DMS53 treated with DMSO at 0.1 percent for 48 hours (cell line): ENCODE measurements around the gene KIF16B.
"Not testable (repeated sequence)": the region's sequence is repeated elsewhere in the genome, so short reads cannot be mapped to it uniquely, and the experiment has no call there.

Experiments
- DNase-seq: peaks from one replicate; lab custom pipeline; 2025; ENCODE audit not compliant: unreplicated experiment; lab: John Stamatoyannopoulos, UW

Gene KIF16B

GRCh38 chr20:16267526-16267925 is 305.7 kb downstream of the KIF16B start:
- DNase-seq = no peak

GRCh38 chr20:16265334-16265733 is 307.9 kb downstream of the KIF16B start:
- DNase-seq = no peak

GRCh38 chr20:16263582-16263981 is 309.7 kb downstream of the KIF16B start:
- no peak for DNase-seq

GRCh38 chr20:16262594-16262993 is 310.7 kb downstream of the KIF16B start:
- no peak for DNase-seq

- no peak for DNase-seq
Observed at GRCh38 chr20:16261733-16262273, 311.4 kb downstream of the KIF16B start.

- no peak for DNase-seq
Observed at GRCh38 chr20:16260911-16261310, 312.3 kb downstream of the KIF16B start.

GRCh38 chr20:16260133-16260532 is 313.1 kb downstream of the KIF16B start:
- DNase-seq = not testable (repeated sequence)

- no peak for DNase-seq
Observed at GRCh38 chr20:16258766-16259165, 314.5 kb downstream of the KIF16B start.

GRCh38 chr20:16257813-16258430 is 315.3 kb downstream of the KIF16B start:
- no peak for DNase-seq

GRCh38 chr20:16257021-16257420 is 316.2 kb downstream of the KIF16B start:
- DNase-seq = no peak

- DNase-seq = no peak
Observed at GRCh38 chr20:16246870-16247269, 326.4 kb downstream of the KIF16B start.

GRCh38 chr20:16246291-16246690 is 327.0 kb downstream of the KIF16B start:
- DNase-seq = no peak

GRCh38 chr20:16245879-16246278 is 327.4 kb downstream of the KIF16B start:
- no peak for DNase-seq

- no peak for DNase-seq
Observed at GRCh38 chr20:16244892-16245291, 328.4 kb downstream of the KIF16B start.

- DNase-seq = no peak
Observed at GRCh38 chr20:16243470-16243869, 329.8 kb downstream of the KIF16B start.

- no peak for DNase-seq
Observed at GRCh38 chr20:16241911-16242310, 331.3 kb downstream of the KIF16B start.

GRCh38 chr20:16240355-16240754 is 332.9 kb downstream of the KIF16B start:
- no peak for DNase-seq

GRCh38 chr20:16236589-16237241 is 336.5 kb downstream of the KIF16B start:
- no peak for DNase-seq

GRCh38 chr20:16230402-16230801 is 342.8 kb downstream of the KIF16B start:
- DNase-seq = no peak

- no peak for DNase-seq
Observed at GRCh38 chr20:16229813-16230212, 343.4 kb downstream of the KIF16B start.

GRCh38 chr20:16228722-16229121 is 344.5 kb downstream of the KIF16B start:
- no peak for DNase-seq

- not testable (repeated sequence) for DNase-seq
Observed at GRCh38 chr20:16226961-16227360, 346.3 kb downstream of the KIF16B start.

GRCh38 chr20:16224836-16225235 is 348.4 kb downstream of the KIF16B start:
- no peak for DNase-seq
